Activated T-cell treated with anti-CD3 and anti-CD28 coated beads, Interleukin-2, amount 50 U/mL, for 4 hours (primary cell): ENCODE results near the gene ZNF445. TPM values are rescaled to one million over a fixed set of nuclear protein-coding genes. Genes with fewer than 3 reads are reported as not detected.

Experiments used
- total RNA-seq, 3 donors: library from RNA; stranded (reverse); gene quantifications; one replicate each; pipeline ENCODE4 v1.2.1, GENCODE V29; 2021

Gene ZNF445
- total RNA-seq, 3 donors from 2014 or later: 7.5 to 9.4 (median 8.7) TPM

Other genes starting within 250 kb of the ZNF445 start
- gene TOPAZ1, start 235.8 kb downstream of the ZNF445 start, total RNA-seq: not detected
- 1 to 10 TPM; 8.2 to 9.0 (median 8.6) TPM for gene TCAIM, start 138.9 kb downstream of the ZNF445 start, total RNA-seq
- 1 to 10 TPM; 2.0 to 2.3 (median 2.0) TPM for gene ZKSCAN7, start 77.5 kb upstream of the ZNF445 start, total RNA-seq
- gene ZNF660, start 107.3 kb upstream of the ZNF445 start, total RNA-seq: under 1 TPM; 0.52 to 0.71 (median 0.66) TPM
- 1 to 10 TPM; 7.2 to 8.2 (median 7.6) TPM for gene ZNF197, start 147.4 kb upstream of the ZNF445 start, total RNA-seq
- 1 to 10 TPM; 5.3 to 6.7 (median 6.6) TPM for gene ZNF35, start 171.1 kb upstream of the ZNF445 start, total RNA-seq
- 1 to 10 TPM; 2.3 to 3.0 (median 2.3) TPM for gene ZNF502, start 235.0 kb upstream of the ZNF445 start, total RNA-seq